HG03571 (cell line): ENCODE measurements around the gene AGO3.
"Not testable (repeated sequence)": the region's sequence is repeated elsewhere in the genome, so short reads cannot be mapped to it uniquely, and the experiment has no call there.

Source experiments
- ATAC-seq: cut with Tn5 transposase; IDR thresholded peaks from one replicate; pipeline ENCODE4 v1.9.1; 2021; ENCODE audit not compliant: unreplicated experiment

Gene AGO3

DNA sequence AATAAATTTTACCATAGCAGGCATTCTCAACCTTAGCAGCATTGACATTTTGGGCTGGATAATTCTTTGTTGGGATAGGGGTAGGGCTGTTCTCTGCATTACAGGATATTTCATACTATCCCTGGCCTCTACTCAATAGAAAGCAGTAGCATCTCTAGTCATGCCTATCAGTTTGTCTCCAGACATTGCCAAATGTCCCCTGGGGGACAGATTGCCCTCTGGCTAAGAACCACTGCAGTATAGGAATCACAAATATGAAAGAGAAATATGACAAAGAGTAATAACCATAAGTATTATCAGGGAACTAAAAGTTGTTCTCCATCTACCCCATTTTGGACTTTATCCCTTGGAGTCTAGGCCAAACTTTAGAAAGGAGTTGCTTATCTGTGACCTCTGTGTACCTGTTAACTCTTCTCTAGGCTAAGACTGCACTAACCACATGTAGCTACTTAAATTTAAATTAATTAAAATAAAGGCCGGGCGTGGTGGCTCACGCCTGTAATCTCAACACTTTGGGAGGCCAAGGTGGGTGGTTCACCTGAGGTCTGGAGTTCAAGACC is 76.1 kb downstream of the AGO3 start:
- no peak for ATAC-seq

DNA sequence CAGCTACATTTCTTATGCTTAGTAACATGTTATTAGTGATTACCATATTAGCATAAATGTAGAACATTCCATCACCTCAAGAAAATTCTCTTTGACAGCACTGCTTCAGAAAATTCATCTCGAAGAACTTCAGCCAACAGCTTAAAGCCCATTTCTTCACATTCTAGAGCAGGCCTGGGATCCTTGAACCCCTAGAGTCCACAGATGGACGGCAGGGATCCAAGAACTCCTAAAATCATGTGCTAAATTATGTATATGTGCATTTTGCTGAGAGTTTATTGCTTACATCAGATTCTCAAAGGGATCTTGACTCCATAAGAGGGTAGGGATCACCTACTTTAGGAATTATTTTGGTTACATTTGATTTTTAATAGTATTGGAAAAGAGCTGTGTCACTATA is 76.8 kb downstream of the AGO3 start:
- no peak for ATAC-seq

DNA sequence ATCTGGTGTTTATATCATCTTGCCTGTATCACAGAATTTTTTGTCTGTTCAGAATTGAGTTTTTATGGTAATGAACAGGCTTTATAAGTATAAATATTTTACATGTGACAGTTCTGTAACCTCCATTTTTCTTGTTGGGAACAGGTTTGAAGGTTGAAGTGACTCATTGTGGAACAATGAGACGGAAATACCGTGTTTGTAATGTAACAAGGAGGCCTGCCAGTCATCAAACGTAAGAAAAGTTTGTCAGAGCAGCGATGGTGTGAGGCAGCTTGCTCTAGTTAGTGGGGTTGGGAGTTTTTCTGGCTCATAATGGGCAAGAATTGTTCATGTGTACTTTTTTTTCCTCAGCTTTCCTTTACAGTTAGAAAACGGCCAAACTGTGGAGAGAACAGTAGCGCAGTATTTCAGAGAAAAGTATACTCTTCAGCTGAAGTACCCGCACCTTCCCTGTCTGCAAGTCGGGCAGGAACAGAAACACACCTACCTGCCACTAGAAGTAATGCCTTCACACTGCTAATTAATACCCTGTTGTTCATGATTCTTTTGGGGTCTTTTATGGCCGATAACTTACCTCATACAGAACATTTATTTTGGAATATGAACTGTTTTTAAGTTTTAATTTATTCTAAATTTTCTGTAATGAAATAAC is 77.8 kb downstream of the AGO3 start:
- no peak for ATAC-seq

DNA sequence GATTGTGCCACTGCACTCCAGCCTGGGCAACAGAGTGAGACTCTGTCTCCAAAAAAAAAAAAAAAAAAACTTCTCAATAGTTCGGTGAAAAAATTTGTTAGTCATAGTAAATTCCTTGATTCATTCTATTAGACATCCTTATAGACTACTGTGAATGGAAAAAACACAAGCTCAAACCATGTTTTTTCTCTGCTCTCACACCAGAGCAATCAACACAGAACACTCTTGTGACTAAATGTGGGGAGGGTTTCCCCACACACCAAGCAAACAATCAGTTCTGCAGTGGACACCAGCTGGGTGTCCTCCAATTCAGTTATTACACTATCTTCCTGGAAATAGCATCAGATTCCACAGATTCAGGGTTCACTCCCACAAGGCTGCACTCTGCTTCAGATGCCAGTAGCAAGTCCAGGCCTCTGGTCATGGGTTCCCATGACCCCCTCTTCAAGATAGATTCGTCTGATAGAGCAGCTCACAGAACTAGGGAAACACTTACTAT is 83.9 kb downstream of the AGO3 start:
- no peak for ATAC-seq

DNA sequence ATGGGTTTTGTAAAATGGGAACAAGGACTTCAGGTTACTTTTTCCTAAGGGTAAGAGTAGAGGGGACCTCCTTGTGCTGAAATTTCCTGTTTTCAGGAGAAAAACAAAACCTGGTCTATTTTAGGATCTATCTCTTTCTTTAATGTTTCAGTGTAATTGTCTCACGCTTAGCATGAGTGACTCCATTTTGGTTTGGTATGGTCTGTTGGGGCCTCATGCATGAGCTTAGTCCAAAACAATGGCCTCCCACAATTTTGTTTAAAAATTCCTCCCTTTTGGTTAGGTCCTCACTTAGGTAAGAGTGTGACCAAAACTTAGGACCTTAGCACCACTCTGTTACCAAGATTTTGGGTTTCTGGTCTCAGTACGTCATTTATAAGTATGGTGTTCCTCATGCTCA is 85.8 kb downstream of the AGO3 start:
- ATAC-seq = no peak

DNA sequence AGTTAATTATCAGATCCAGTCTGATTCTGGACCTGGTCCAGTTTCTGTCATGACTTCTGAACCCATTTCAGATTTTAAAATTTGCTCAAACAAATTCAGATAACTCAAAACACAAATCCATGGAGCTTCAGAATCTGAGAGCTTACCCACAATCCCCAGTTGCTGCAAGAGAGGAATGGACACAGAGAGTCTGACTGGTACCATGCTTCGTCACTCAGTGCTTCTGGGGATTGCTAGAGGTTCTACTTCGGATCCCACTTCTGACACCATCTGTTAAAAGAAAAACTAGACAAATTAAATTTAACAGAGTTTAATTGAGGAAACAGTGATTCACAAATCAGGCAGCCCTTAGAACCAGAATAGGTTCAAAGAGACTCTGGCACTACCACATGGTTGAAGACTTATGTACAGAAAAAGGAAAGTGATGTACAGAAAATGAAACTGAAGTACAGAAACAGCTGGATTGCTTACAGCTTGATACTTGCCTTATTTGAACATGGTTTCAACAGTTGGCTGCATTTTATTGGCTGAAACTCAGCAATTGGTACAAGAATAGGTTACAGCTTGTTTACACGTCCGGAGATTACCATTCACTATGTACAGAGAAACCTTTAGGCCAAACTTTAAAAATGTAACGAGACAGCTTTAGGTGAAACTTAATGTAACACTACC is 92.3 kb downstream of the AGO3 start:
- ATAC-seq = no peak

DNA sequence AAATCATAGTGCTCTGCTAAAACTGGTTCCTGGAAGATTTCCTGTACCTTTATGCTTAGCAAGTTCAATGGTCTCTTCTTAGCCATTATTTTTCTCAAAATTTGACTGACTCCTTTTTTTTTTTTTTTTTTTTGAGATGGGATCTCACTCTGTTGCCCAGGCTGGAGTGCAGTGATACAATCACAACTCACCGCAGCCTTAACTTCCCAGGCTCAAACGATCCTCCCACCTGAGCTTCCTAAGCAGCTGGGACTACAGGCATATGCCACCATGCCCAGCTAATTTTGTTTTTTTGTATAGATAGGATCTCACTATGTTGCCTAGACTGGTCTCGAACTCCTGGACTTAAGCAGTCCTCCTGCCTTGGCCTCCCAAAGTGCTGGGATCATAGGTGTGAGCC is 93.1 kb downstream of the AGO3 start:
- not testable (repeated sequence) for ATAC-seq

DNA sequence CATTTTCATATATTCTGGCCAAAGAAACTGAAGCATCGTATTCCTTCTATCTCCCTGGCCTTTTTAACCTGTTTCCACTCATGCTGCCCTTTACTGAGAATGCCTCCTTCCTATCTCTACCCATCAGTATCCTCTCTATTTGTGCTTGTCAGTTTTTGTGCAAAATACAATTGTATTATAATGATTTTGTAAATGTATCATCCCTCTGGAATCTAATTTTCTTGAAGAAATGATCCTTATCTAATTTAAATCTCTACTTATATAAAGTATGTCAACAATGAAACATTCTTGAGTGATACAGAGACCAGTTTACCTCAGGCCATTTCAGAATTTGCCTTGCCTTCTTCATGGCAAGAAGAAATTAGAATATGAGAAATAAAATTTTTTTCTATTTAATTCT is 93.9 kb downstream of the AGO3 start:
- no peak for ATAC-seq

DNA sequence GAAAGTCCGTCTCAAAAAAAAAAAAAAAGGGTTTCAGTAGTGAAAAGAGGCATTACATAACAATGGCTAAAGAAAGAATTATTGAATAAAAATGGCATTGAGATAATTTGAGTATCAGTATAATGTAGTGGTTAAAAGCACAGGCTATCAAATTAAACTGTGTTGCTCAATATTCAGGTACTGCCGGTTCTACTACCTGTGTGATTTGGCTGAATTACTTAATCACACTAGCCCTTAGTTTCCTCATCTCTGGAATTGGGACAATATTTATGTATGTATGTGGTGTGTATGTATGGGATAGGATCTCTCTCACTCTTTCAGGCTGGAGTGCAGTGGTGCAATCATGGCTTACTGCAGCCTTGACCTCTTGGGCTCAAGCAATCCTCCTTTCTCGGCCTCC is 96.9 kb downstream of the AGO3 start:
- no peak for ATAC-seq

DNA sequence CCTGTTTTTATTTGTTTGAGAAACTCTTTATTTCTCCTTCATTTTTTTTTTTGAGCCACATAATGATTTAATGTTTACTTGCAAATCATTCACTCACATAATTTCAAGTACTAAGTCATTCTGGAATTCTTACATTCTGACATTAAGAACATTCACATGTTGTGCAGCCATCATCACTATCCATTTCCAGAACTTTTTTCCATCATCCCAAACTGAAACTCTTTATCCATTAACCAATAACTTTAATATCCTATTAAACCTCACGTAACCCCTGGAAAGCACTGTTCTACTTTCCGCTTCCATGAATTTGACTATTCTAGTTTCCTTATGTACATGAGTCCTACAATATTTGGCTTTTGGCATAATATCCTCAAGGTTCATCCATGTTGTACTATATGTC is 100.5 kb downstream of the AGO3 start:
- no peak for ATAC-seq

DNA sequence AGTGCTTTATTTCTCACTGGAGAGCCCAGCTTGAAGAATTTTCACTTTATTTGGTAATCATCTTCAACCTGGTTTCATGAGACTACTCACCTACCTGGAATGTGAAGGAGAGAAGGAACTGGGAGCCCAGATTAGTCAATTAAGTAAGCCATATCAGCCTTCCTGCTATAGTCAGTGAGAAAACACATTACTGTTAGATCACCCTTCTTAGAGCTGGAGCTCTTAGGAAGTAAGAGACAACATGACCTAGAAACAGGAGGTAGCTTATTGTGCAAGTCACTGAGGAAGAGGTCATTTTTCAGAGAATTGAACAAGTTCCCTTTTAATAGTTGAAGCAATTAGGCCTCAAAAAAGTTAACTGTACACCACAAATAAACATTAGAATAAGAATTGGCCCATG is 103.8 kb downstream of the AGO3 start:
- no peak for ATAC-seq

DNA sequence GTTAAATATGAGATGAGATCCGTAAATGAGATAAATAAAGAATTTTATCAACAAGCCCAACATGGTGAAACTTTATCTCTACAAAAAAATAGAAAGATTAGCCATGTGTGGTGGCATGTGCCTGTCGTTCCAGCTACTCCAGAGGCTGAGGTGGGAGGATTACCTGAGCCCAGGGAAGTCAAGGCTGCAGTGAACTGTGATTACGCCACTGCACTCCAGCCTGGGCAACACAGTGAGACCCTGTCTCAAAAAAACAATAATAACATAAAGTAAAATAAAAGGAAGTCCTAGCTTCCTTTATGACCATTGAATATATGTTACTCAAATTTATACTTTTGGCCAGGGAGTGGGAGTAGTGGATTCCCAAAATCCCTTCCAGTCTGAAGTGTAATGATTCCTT is 104.2 kb downstream of the AGO3 start:
- ATAC-seq = no peak

DNA sequence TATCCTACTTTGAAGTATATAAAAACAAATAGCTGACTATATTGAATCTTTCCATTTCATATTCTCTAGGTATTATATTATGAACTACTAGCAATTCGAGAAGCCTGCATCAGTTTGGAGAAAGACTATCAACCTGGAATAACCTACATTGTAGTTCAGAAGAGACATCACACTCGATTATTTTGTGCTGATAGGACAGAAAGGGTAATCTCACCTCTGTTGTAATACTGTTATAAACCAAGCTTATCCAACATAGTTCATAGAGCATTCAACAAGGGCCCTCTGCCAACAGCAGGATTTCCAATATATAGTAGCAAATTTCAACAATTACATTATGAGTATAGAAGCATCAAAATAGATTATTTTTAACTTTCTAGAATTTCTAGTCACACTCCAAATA is 109.3 kb downstream of the AGO3 start:
- ATAC-seq = no peak

DNA sequence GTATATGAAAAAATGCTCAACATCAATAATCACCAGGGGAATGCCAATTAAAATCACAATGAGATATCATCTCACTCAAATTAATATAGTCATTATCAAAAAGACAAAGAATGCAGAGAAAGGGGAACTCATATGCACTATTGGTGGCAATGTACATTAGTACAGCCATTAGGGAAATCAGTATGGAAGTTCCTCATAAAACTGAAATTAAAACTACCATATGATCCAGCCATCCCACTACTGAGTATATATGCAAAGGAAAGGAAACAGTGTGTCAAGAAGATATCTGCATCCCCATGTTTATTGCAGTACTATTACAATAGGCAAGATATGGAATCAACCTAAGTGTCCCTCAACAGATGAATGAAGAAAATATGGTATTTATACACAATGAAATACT is 120.9 kb downstream of the AGO3 start:
- ATAC-seq = no peak

DNA sequence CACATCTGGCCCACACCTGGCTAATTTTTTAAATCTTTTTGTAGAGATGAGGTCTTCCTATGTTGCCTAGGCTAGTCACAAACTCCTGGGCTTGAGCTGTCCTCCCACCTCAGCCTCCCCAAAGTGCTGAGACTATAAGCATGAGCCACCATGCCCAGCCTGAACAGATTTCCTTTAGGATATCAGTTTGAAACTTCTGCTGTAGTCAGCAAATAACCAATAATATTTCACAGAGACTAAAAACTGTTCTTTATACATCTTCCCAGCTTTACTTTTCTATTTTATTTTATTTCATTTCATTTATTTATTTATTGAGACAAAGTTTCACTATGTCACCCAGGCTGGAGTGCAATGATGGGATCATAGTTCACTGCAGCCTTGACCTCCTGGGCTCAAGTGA is 123.1 kb downstream of the AGO3 start:
- ATAC-seq = no peak

DNA sequence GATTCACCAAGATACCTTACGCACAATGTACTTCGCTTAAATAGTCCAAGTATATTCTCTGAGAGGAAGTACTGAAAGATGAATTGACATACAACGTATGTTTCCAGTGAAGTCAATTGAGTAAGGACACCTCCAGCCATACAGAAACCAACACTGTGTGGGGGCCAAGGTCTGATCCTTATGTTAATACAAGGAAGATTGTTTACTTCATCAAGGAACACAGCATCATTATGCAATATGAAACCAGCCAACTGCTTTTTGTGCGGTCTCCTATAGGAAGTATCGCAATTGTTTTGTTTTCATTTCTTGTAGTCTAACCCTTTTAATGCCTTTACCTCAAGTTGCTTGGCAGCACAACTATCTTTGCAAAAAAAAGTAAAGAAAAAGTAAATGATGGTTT is 124.8 kb downstream of the AGO3 start:
- ATAC-seq = no peak

DNA sequence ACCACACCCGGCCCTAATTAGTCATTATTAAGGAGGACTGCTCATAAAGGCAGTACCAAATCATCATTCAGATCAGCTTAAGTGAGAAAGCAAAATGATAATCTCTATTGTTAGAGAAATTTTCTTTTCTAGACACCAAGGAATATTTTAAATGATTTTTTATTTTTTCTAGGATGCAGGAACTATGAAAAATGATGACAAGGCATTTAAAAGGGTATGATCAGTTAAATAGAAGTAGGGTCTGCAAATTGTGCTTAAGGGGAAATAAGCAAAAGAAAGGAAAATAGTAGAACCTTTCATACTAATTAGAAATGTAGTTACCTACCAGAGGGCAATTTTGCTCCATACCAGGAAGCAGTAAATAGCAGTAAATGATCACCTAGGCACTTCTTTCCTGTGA is 131.4 kb downstream of the AGO3 start:
- no peak for ATAC-seq

DNA sequence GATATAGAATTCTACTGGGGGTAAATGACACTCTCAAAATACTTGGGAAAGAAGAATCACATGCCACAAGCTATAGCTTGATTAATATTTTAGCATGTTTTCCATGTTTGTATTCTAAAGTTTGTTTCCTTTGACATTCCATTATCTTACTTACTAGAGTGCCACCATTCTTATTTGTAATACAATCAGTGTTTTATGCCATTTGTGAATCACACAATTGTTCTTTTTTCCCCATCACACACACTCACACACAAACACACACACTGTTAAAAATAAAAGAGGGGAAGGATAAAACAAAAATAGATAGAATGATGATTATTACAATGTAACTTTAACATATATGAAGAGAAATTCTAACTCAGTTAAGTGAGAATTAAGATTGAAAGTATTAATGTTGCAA is 137.0 kb downstream of the AGO3 start:
- ATAC-seq = no peak

DNA sequence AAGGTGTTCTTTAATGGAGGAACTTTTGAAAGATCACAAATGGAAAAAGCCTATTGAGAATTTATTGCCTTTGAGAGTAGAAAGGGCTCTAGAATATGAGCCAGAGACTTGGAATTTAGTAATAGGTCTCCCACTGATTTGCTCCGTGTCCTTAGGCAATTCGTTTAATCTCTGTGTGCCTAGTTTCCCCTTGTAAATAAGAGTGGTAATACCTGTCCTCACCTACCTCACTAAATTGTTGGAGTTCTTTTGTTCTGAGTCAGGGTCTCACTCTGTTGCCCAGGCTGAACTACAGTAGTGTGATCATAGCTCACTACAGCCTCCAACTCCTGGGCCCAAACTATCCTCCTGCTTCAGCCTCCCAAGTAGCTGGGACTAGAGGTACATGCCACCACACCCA is 138.0 kb downstream of the AGO3 start:
- ATAC-seq = no peak

DNA sequence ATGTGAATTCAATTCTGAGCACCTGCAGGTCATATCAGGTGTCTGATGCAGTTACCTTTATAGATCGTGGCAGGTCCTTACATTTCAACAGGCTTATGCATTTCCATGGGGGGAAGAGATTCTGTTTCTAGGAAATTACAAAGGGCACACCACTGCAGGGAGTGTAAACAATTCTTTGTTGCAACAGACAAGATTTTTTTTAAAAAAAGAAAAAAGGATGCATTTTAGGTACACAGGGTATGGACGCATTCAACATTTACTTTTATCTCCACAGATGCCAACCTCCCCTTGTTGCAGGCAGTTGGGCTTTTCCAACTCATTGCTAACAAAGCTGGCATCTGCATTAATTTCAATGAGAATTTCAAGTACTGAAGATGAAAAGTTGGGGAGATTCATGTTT is 139.4 kb downstream of the AGO3 start:
- no peak for ATAC-seq

DNA sequence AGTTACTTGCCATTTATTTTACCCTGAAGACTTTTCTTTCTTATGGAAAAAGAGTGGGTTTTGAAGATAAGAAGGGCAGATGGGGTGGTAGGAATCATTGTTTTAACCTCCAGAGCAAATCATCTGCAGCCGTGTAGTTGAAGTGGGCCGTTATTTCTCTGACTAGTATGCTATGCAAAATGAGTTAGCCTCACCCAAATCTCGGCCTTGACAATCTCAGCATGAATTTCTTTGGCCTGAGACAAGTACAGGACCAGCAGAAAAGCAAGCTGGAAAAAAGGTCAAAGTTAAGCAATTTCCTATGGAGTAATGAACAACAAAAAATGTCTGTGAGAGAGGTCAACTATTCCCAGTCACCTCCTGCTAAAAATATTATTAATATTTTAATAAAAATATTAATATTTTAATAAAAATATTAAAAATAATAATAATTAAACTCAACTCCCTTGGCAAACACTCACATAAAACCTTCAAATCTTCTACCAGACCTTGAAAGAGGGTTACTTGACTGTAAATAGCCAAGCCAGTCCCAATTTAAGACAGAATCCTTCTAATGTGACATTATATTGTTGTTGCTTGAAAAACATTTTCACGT is 146.2 kb downstream of the AGO3 start:
- ATAC-seq = no peak

DNA sequence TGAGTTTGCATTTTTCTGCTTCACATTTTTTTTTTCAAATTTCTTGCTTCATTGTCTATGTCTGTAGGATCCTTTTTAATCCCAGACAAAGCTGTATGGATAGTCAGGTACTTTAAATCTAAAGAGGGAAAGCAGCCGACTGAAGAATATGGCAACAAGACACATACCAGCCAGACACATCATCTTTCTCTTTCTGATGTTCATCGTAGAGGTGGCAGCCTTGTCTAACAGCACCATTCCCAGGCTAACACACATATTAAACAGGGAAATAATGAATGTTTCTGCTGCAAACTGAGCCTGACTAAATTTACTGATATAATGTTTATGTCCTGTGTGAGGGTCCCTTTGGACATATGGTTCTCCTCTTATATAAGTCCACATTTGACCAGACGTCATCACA is 149.3 kb downstream of the AGO3 start:
- no peak for ATAC-seq
